Parathyroid adenoma (tissue), 2 donors: ENCODE measurements around the gene CEMIP.

Experiments
- H2AFZ ChIP-seq: fragments of 300-600 bp; sonication (generic); one replicate; pipeline ENCODE4 v1.7.0; 2017; ENCODE audit warnings: antibody characterized with exemption, mild to moderate bottlenecking
- H3K27ac ChIP-seq: fragments of 300-600 bp; sonication (generic); one replicate; pipeline ENCODE4 v1.7.0; 2017
- H3K27me3 ChIP-seq: fragments of 300-600 bp; sonication (generic); one replicate; pipeline ENCODE4 v1.7.0; 2017; ENCODE audit warnings: low read length; ENCODE audit not compliant: control insufficient read depth, insufficient read depth
- H3K36me3 ChIP-seq: fragments of 300-600 bp; sonication (generic); one replicate; pipeline ENCODE4 v1.7.0; 2017; ENCODE audit warnings: low read length; ENCODE audit not compliant: control insufficient read depth, insufficient read depth
- H3K4me1 ChIP-seq: fragments of 300-600 bp; sonication (generic); one replicate; pipeline ENCODE4 v1.7.0; 2017; ENCODE audit warnings: control low read depth
- H3K4me2 ChIP-seq: fragments of 300-600 bp; sonication (generic); one replicate; pipeline ENCODE4 v1.7.0; 2017; ENCODE audit warnings: low read length
- H3K4me3 ChIP-seq: fragments of 300-600 bp; sonication (generic); one replicate; pipeline ENCODE4 v1.7.0; 2017; ENCODE audit warnings: low read depth, low read length
- H3K79me2 ChIP-seq: fragments of 300-600 bp; sonication (generic); one replicate; pipeline ENCODE4 v1.7.0; 2017; ENCODE audit warnings: control low read depth
- H3K9ac ChIP-seq: fragments of 300-600 bp; sonication (generic); one replicate; pipeline ENCODE4 v1.7.0; 2017; ENCODE audit warnings: mild to moderate bottlenecking
- H3K9me3 ChIP-seq: fragments of 300-600 bp; sonication (generic); one replicate; pipeline ENCODE4 v1.7.0; 2017; ENCODE audit warnings: low read length; ENCODE audit not compliant: control insufficient read depth
- CTCF ChIP-seq: fragments of 300-600 bp; sonication (generic); IDR thresholded peaks from one replicate; pipeline ENCODE4 v1.7.0; 2017; ENCODE audit warnings: antibody characterized with exemption, mild to moderate bottlenecking
- donor health status: primary hyperparathyroidism.

Gene CEMIP

GRCh38 chr15:80892414-80892813 lies 113.2 kb downstream of the CEMIP start:
- Histone ChIP-seq H3K4me2 (no peak overlapping the region), H2AFZ (no peak overlapping the region), H3K9ac (no peak overlapping the region), H3K27me3 (no peaks in the 10 kb centered on the region), H3K79me2 (no peaks in the 10 kb centered on the region), H3K36me3 (no peaks in the 10 kb centered on the region), H3K9me3 (no peaks in the 10 kb centered on the region), H3K4me3 (no peak overlapping the region), H3K4me1 (no peaks in the 10 kb centered on the region), H3K27ac (no peak overlapping the region)
- no peak for TF ChIP-seq CTCF

DNA sequence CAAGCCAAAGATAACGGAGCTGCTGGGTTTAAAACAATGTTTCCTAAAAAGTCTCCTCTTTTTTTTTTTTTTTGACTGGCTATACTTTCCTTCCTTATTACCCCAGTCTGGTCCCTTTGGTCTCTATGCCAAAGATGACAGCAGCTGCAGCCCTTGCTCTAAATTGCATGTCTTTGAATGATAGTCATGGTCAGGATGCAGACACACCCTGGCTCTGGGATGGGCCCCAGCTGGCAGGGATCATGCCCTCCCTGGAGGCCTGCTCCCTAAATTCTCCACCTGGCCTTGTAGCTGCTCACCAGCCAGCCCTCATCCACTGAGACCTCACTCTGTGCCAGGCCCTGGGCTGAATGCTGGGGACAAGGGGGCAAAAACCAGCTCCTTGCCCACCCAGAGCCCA lies 114.6 kb downstream of the CEMIP start:
- Histone ChIP-seq H3K27ac (no peak overlapping the region), H3K27me3 (no peaks in the 10 kb centered on the region), H2AFZ (no peak overlapping the region), H3K79me2 (no peaks in the 10 kb centered on the region), H3K9me3 (no peaks in the 10 kb centered on the region), H3K36me3 (no peaks in the 10 kb centered on the region), H3K4me3 (no peak overlapping the region), H3K9ac (no peak overlapping the region), H3K4me1 (no peaks in the 10 kb centered on the region), H3K4me2 (no peak overlapping the region)
- TF ChIP-seq CTCF, result no peak

- Histone ChIP-seq H3K4me3 (no peak overlapping the region), H2AFZ (no peak overlapping the region), H3K4me2 (no peak overlapping the region), H3K36me3 (no peaks in the 10 kb centered on the region), H3K27me3 (no peaks in the 10 kb centered on the region), H3K27ac (no peak overlapping the region), H3K79me2 (no peaks in the 10 kb centered on the region), H3K9ac (no peak overlapping the region), H3K4me1 (no peaks in the 10 kb centered on the region), H3K9me3 (no peaks in the 10 kb centered on the region)
- TF ChIP-seq CTCF, result no peak
Observed at GRCh38 chr15:80895091-80895490, 115.9 kb downstream of the CEMIP start.

GRCh38 chr15:80895965-80896364 lies 116.8 kb downstream of the CEMIP start:
- Histone ChIP-seq H2AFZ (no peak overlapping the region), H3K27me3 (no peaks in the 10 kb centered on the region), H3K9me3 (no peaks in the 10 kb centered on the region), H3K36me3 (no peaks in the 10 kb centered on the region), H3K4me2 (no peak overlapping the region), H3K27ac (no peak overlapping the region), H3K4me3 (no peak overlapping the region), H3K4me1 (no peaks in the 10 kb centered on the region), H3K9ac (no peak overlapping the region), H3K79me2 (no peaks in the 10 kb centered on the region)
- no peak for TF ChIP-seq CTCF

GRCh38 chr15:80898040-80898439 lies 118.9 kb downstream of the CEMIP start:
- peaks cover 9% of the 10 kb centered on the region for H3K4me1 ChIP-seq
- TF ChIP-seq CTCF, result no peak
- H3K4me3 ChIP-seq, result no peak overlapping the region

More at GRCh38 chr15:80898040-80898439, 118.9 kb downstream of the CEMIP start:
- Histone ChIP-seq H3K27ac (no peak overlapping the region), H3K79me2 (no peaks in the 10 kb centered on the region), H3K36me3 (no peaks in the 10 kb centered on the region), H2AFZ (no peak overlapping the region), H3K27me3 (no peaks in the 10 kb centered on the region), H3K4me2 (no peak overlapping the region), H3K9me3 (no peaks in the 10 kb centered on the region), H3K9ac (no peak overlapping the region)
